K562 (cell line): ENCODE measurements around the gene CSTPP1.

ENCODE experiments used
- HINFP ChIP-seq: fragments of 450-650 bp; conservative IDR thresholded peaks from 2 replicates; pipeline ENCODE4 v1.6.1; 2016; ENCODE audit warnings: missing genetic modification characterization, low read depth, mild to moderate bottlenecking, control low read depth, missing compliant biosample characterization
- ZNF232 ChIP-seq: sonication (generic); formaldehyde crosslinking; IDR thresholded peaks from 2 replicates; pipeline ENCODE4 v1.8.0; 2022; ENCODE audit warnings: mild to moderate bottlenecking, missing genetic modification reagents
- TF ChIP-seq, protein P1 (sequence below): sonication (generic); formaldehyde crosslinking; IDR thresholded peaks from 2 replicates; pipeline ENCODE4 v1.8.0; 2022; ENCODE audit warnings: missing genetic modification reagents, mild to moderate bottlenecking, moderate library complexity, borderline replicate concordance

DNA sequence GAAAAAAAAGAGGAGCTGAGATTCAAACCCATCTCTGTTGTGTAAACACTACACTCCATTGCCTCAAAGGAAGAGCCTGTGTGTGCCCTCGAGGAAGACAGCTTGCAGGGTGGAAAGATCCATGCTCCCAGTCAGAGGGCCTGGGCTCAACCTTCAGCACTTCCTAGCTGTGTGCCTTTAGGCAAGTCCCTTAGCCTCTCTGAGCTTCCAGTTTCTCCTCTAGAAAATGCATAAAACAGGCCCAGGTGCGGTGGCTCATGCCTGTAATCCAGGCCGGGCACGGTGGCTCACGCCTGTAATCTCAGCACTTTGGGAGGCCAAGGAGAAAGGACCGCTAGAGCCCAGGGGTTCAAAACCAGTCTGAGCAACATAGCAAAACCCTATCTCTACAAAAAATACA, 244.7 kb downstream of the CSTPP1 start:
- TF ChIP-seq ZNF232 (CRISPR knock-in tag) (no peak), HINFP (tag) (no peak)
- TF ChIP-seq, protein P1, sequence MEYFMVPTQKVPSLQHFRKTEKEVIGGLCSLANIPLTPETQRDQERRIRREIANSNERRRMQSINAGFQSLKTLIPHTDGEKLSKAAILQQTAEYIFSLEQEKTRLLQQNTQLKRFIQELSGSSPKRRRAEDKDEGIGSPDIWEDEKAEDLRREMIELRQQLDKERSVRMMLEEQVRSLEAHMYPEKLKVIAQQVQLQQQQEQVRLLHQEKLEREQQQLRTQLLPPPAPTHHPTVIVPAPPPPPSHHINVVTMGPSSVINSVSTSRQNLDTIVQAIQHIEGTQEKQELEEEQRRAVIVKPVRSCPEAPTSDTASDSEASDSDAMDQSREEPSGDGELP: no peak
